GM18951 (cell line): ENCODE data around the gene AP1S1.

Experiments used
- POLR2A ChIP-seq: IDR thresholded peaks from 4 replicates; pipeline ENCODE4 v1.6.1; 2011; ENCODE audit warnings: mild to moderate bottlenecking; ENCODE audit not compliant: insufficient read length, insufficient read depth; ENCODE audit errors: extremely low read depth
- in situ Hi-C: fragments of 300-500 bp; cut with MboI; formaldehyde crosslinking; loops from one replicate; pipeline ENCODE4 v1.12.0; 2022; ENCODE audit warnings: low sequenced_read_pairs, mixed read lengths, inconsistent platforms; ENCODE audit not compliant: unreplicated experiment

Gene AP1S1

GRCh38 chr7:101165958-101166647 lies 11.8 kb downstream of the AP1S1 start:
- in situ Hi-C loops: no loop called here
- no peak for TF ChIP-seq POLR2A

- in situ Hi-C loops: no loop called here
- no peak for TF ChIP-seq POLR2A
These were observed 12.3 kb downstream of the AP1S1 start for GRCh38 chr7:101166648-101166908.

- in situ Hi-C loops: no loop called here
- TF ChIP-seq POLR2A: no peak
These were observed 12.8 kb downstream of the AP1S1 start for GRCh38 chr7:101166909-101167644.

GRCh38 chr7:101167645-101168411 lies 13.6 kb downstream of the AP1S1 start:
- in situ Hi-C loops: no loop called here
- no peak for TF ChIP-seq POLR2A

- no peak for TF ChIP-seq POLR2A
- in situ Hi-C loops: no loop called here
These were observed 14.3 kb downstream of the AP1S1 start for GRCh38 chr7:101168412-101169049.

GRCh38 chr7:101169110-101169837 lies 15.0 kb downstream of the AP1S1 start:
- in situ Hi-C loops: no loop called here
- no peak for TF ChIP-seq POLR2A

- in situ Hi-C loops: no loop called here
These were observed 15.7 kb downstream of the AP1S1 start for GRCh38 chr7:101169838-101170551.

GRCh38 chr7:101170617-101171441 lies 16.6 kb downstream of the AP1S1 start:
- in situ Hi-C loops: no loop called here
- TF ChIP-seq POLR2A: no peak

More at GRCh38 chr7:101169838-101170551, 15.7 kb downstream of the AP1S1 start:
- no peak for TF ChIP-seq POLR2A

GRCh38 chr7:101171442-101171837 lies 17.2 kb downstream of the AP1S1 start:
- in situ Hi-C loops: no loop called here

GRCh38 chr7:101172005-101172853 lies 18.0 kb downstream of the AP1S1 start:
- no peak for TF ChIP-seq POLR2A
- in situ Hi-C loops: no loop called here

More at GRCh38 chr7:101171442-101171837, 17.2 kb downstream of the AP1S1 start:
- TF ChIP-seq POLR2A: no peak
